Fibroblast of lung (primary cell): ENCODE results near the gene ATRNL1. TPM values are rescaled to one million over a fixed set of nuclear protein-coding genes. Genes with fewer than 3 reads are reported as not detected.

ENCODE experiments used
- DNase-seq, 2 donors: peaks; one replicate each; pipeline versions ENCODE4 v3.0.0 to v3.0.0-alpha.2; 2010; ENCODE audit warnings: low read depth in 2 of 2
- H2AFZ ChIP-seq: 2 replicates; pipeline ENCODE4 v1.5.1; 2012; ENCODE audit warnings: low read length, control low read depth, inconsistent platforms
- H3K27ac ChIP-seq: 2 replicates; pipeline ENCODE4 v1.5.1; 2011; ENCODE audit warnings: low read length, control low read depth; ENCODE audit not compliant: insufficient read depth
- H3K27me3 ChIP-seq: 2 replicates; pipeline ENCODE4 v1.5.1; 2011; ENCODE audit warnings: mild to moderate bottlenecking, low read length; ENCODE audit not compliant: control insufficient read depth, insufficient read depth
- H3K36me3 ChIP-seq: 2 replicates; pipeline ENCODE4 v1.5.1; 2011; ENCODE audit warnings: low read length; ENCODE audit not compliant: control insufficient read depth, insufficient read depth
- H3K4me1 ChIP-seq: 2 replicates; pipeline ENCODE4 v1.5.1; 2011; ENCODE audit warnings: low read length; ENCODE audit not compliant: control insufficient read depth, insufficient read depth; ENCODE audit errors: extremely low read depth
- H3K4me2 ChIP-seq: 2 replicates; pipeline ENCODE4 v1.5.1; 2011; ENCODE audit warnings: low read length, control low read depth; ENCODE audit not compliant: insufficient read depth; ENCODE audit errors: extremely low read depth
- H3K4me3 ChIP-seq, 4 experiments: fragments of 200-600 bp in 1 of 4; sonication (generic) in 1 of 4; replicated peaks in 1 of 4; 2 replicates each; pipeline ENCODE4 v1.5.1; 2011 to 2016; ENCODE audit warnings: low read length in 4 of 4, low read depth in 3 of 4, mild to moderate bottlenecking in 3 of 4, control low read depth in 2 of 4, inconsistent platforms in 1 of 4, mixed read lengths in 1 of 4; ENCODE audit not compliant: insufficient read depth in 1 of 4; ENCODE audit errors: control extremely low read depth in 1 of 4
- H3K79me2 ChIP-seq: 2 replicates; pipeline ENCODE4 v1.5.1; 2012; ENCODE audit warnings: mild to moderate bottlenecking, low read length, inconsistent platforms; ENCODE audit not compliant: control insufficient read depth, insufficient read depth
- H3K9ac ChIP-seq: 2 replicates; pipeline ENCODE4 v1.5.1; 2011; ENCODE audit warnings: mild to moderate bottlenecking, low read length, control low read depth; ENCODE audit not compliant: insufficient read depth
- H3K9me3 ChIP-seq: 2 replicates; pipeline ENCODE4 v1.5.1; 2012; ENCODE audit warnings: low read depth, low read length; ENCODE audit not compliant: control insufficient read depth, insufficient read depth
- H4K20me1 ChIP-seq: 2 replicates; pipeline ENCODE4 v1.5.1; 2011; ENCODE audit warnings: low read length; ENCODE audit not compliant: control insufficient read depth, insufficient read depth; ENCODE audit errors: extremely low read depth
- CTCF ChIP-seq, 2 donors: IDR thresholded peaks in 1 of 2; conservative IDR thresholded peaks in 1 of 2; 1 replicate in 1 of 2; 2 replicates in 1 of 2; pipeline ENCODE4 v1.5.1; 2011 to 2012; ENCODE audit warnings: low read length in 2 of 2, control low read depth in 1 of 2, inconsistent platforms in 1 of 2, low read depth in 1 of 2, mild to moderate bottlenecking in 1 of 2
- EZH2 ChIP-seq: IDR thresholded peaks from 2 replicates; pipeline ENCODE4 v1.5.1; 2012; ENCODE audit warnings: low read length, control low read depth, mild to moderate bottlenecking; ENCODE audit errors: missing control alignments
- polyA plus RNA-seq, 2 donors: library from polyadenylated mRNA; depleted of rRNA in 1 of 2; stranded (reverse) in 1 of 2; unstranded in 1 of 2; fragments of >200 nt; gene quantifications; 2 replicates each; pipeline ENCODE4 v1.2.1, GENCODE V29; 2011 to 2012; ENCODE audit warnings: missing spikeins in 1 of 2
- total RNA-seq: library from RNA; depleted of rRNA; stranded (reverse); fragments of >200 nt; gene quantifications from 2 replicates; pipeline ENCODE4 v1.2.1, GENCODE V29; 2014

The ATRNL1 gene
- total and polyA plus RNA-seq, 2 donors (not counting 1 experiment from before 2014, with no cell fraction given) = 0.33 TPM

GRCh38 chr10:115572740-115573455 lies 479.7 kb downstream of the ATRNL1 start:
- H3K36me3 ChIP-seq = no peaks in the 10 kb centered on the region
- no peak overlapping the region for H3K27ac ChIP-seq
- TF ChIP-seq EZH2 (no peak), CTCF (conservative IDR thresholded peaks at IDR 0.05 in 1 of 2, IDR thresholded peaks at IDR 0.05 in 1 of 2; ENCODE audit: low read depth in 1 of 2, low read length in 2 of 2) (peak in 1 of 2 donors; percentile 38)
- H3K4me2 ChIP-seq = no peak overlapping the region
- H3K9ac ChIP-seq = no peak overlapping the region
- H3K4me3 ChIP-seq = no peak overlapping the region
- no peak for DNase-seq
- H2AFZ ChIP-seq = no peak overlapping the region
- no peaks in the 10 kb centered on the region for H3K4me1 ChIP-seq
- H3K27me3 ChIP-seq = no peaks in the 10 kb centered on the region
- H3K79me2 ChIP-seq = no peaks in the 10 kb centered on the region
- H3K9me3 ChIP-seq = no peaks in the 10 kb centered on the region
- no peaks in the 10 kb centered on the region for H4K20me1 ChIP-seq

DNA sequence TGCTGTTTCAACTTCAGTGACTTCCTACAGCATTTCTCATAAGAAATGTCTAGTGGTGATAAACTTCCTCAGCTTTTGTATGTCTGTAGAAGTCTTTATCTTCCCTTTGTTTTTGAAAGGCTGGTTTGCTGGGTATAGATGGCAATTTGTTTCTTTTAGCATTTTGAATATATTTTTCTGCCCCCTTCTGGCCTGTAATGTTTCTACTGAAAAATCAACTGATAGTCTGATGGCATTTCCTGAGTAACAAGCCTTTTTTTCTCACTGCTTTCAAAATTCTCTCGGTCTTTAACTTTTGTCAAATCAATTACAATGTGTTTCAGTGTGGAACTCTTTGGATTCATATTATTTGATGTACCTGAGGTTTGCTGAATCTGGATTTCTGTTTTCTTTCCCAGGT lies 487.1 kb downstream of the ATRNL1 start:
- H3K79me2 ChIP-seq = no peaks in the 10 kb centered on the region

DNA sequence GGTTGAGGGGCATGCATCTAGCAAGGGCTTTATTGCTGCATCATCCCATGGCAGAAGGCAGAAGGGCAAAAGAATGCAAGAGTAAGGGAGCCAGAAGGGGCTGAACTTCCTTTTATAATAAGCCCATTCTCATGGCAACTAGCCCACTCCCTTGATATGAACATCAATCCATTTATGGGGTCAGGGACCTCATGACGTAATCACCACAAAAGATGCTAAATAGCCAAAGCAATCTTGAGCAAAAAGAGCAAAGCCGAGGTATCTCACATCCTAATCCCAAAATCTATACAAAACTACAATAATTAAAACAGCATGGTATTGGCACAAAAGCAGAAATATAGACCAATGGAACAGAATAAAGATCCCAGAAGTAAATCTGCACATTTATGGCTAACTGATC lies 499.9 kb downstream of the ATRNL1 start:
- Histone ChIP-seq H4K20me1 (no peaks in the 10 kb centered on the region), H3K27me3 (no peaks in the 10 kb centered on the region), H3K79me2 (no peaks in the 10 kb centered on the region), H2AFZ (no peak overlapping the region), H3K4me2 (no peak overlapping the region), H3K9me3 (no peaks in the 10 kb centered on the region), H3K4me3 (no peak overlapping the region), H3K9ac (no peak overlapping the region), H3K27ac (no peak overlapping the region), H3K4me1 (no peaks in the 10 kb centered on the region), H3K36me3 (no peaks in the 10 kb centered on the region)
- no peak for DNase-seq
- no peak for TF ChIP-seq EZH2
- TF ChIP-seq CTCF (conservative IDR thresholded peaks at IDR 0.05 in 1 of 2, IDR thresholded peaks at IDR 0.05 in 1 of 2; ENCODE audit: low read depth in 1 of 2, low read length in 2 of 2) = no peak

More for the DNA sequence above, 487.1 kb downstream of the ATRNL1 start:
- no peak for TF ChIP-seq CTCF (conservative IDR thresholded peaks at IDR 0.05 in 1 of 2, IDR thresholded peaks at IDR 0.05 in 1 of 2; ENCODE audit: low read depth in 1 of 2, low read length in 2 of 2)
- TF ChIP-seq EZH2 = no peak
- H3K4me1 ChIP-seq = no peaks in the 10 kb centered on the region
- no peak overlapping the region for H3K4me3 ChIP-seq
- no peak for DNase-seq
- H3K27ac ChIP-seq = no peak overlapping the region
- no peaks in the 10 kb centered on the region for H3K27me3 ChIP-seq
- no peak overlapping the region for H3K9ac ChIP-seq
- H4K20me1 ChIP-seq = no peaks in the 10 kb centered on the region
- no peak overlapping the region for H2AFZ ChIP-seq
- no peak overlapping the region for H3K4me2 ChIP-seq
- no peaks in the 10 kb centered on the region for H3K36me3 ChIP-seq
- H3K9me3 ChIP-seq = no peaks in the 10 kb centered on the region
